Esophagus squamous epithelium (tissue), 4 donors: Measurements from ENCODE around the gene CCDC187.

ENCODE experiments used
- POLR2A ChIP-seq, 4 donors: fragments of 450-650 bp; IDR thresholded peaks; one replicate each; pipeline ENCODE4 v1.6.1; 2017; ENCODE audit warnings: antibody characterized with exemption in 4 of 4, mild to moderate bottlenecking in 4 of 4, moderate library complexity in 3 of 4
- TF ChIP-seq, protein P1 (sequence below), 6 experiments: fragments of 450-650 bp in 4 of 6; fragments of 200-600 bp in 2 of 6; sonication (generic) in 2 of 6; IDR thresholded peaks; one replicate each; pipeline ENCODE4 v1.5.1; 2016 to 2019; ENCODE audit warnings: antibody characterized with exemption in 6 of 6, mild to moderate bottlenecking in 4 of 6, moderate library complexity in 4 of 6

DNA sequence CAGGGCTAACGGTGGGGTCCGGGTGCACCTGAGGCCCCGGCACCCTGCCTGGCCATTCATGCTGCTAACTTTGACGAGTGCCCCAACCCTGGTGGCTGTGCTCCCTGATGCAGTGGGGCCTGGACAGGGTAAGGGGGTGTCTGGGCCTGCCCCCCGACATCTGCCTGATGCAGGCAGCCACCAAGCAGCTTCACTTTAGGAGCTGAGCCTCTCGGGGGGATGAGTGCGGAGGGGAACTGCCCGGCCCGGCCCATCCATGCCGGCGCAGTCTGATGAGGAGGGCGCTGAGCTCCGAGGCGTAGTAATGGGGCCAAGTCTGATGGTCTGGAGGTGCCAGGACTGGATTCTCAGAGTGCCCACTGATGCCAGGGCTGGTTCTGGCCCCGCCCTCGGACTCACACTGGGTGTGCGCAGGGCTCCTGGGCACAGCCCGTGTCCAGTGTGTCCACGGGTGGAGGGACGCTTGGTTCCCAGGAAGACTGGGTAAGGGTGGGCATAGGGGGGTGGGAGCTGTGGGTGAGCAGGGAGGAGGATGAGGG lies 43.1 kb upstream of the CCDC187 start:
- TF ChIP-seq, protein P1, sequence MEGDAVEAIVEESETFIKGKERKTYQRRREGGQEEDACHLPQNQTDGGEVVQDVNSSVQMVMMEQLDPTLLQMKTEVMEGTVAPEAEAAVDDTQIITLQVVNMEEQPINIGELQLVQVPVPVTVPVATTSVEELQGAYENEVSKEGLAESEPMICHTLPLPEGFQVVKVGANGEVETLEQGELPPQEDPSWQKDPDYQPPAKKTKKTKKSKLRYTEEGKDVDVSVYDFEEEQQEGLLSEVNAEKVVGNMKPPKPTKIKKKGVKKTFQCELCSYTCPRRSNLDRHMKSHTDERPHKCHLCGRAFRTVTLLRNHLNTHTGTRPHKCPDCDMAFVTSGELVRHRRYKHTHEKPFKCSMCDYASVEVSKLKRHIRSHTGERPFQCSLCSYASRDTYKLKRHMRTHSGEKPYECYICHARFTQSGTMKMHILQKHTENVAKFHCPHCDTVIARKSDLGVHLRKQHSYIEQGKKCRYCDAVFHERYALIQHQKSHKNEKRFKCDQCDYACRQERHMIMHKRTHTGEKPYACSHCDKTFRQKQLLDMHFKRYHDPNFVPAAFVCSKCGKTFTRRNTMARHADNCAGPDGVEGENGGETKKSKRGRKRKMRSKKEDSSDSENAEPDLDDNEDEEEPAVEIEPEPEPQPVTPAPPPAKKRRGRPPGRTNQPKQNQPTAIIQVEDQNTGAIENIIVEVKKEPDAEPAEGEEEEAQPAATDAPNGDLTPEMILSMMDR (IDR thresholded peaks at IDR 0.05) = no peak
- TF ChIP-seq POLR2A (IDR thresholded peaks at IDR 0.05) = no peak
